Right lobe of liver (tissue), 6 donors: Measurements from ENCODE around the gene WDR20. TPM values are rescaled to one million over a fixed set of nuclear protein-coding genes. Genes with fewer than 3 reads are reported as not detected.

ENCODE experiments used
- ATAC-seq, 4 donors: fragments of 200-7000 bp; cut with Tn5 transposase; one replicate each; pipeline ENCODE4 v1.9.1; 2020; ENCODE audit warnings: mild to moderate bottlenecking in 4 of 4, moderate library complexity in 4 of 4
- DNase-seq, 3 donors: peaks; one replicate each; pipeline ENCODE4 v3.0.0-alpha.2; 2020
- H3K27ac ChIP-seq, 3 donors: fragments of 200-600 bp; one replicate each; pipeline ENCODE4 v1.8.0; 2022
- H3K27me3 ChIP-seq, 2 donors: fragments of 200-600 bp; one replicate each; pipeline ENCODE4 v1.8.0; 2022
- H3K36me3 ChIP-seq, 4 donors: fragments of 200-600 bp; sonication (generic) in 1 of 4; one replicate each; pipeline versions ENCODE4 v1.5.1 to v1.8.0; 2017 to 2022; ENCODE audit warnings: control low read depth in 1 of 4
- H3K4me1 ChIP-seq, 4 donors: fragments of 200-600 bp; sonication (generic) in 1 of 4; one replicate each; pipeline versions ENCODE4 v1.5.1 to v1.8.0; 2017 to 2022; ENCODE audit warnings: control low read depth in 1 of 4
- H3K4me3 ChIP-seq, 3 donors: fragments of 200-600 bp; one replicate each; pipeline ENCODE4 v1.8.0; 2022
- H3K9me3 ChIP-seq, 4 donors: fragments of 200-600 bp; sonication (generic) in 1 of 4; one replicate each; pipeline versions ENCODE4 v1.5.1 to v1.8.0; 2017 to 2022; ENCODE audit warnings: control low read depth in 1 of 4
- POLR2A ChIP-seq: fragments of 450-650 bp; IDR thresholded peaks from one replicate; pipeline ENCODE4 v1.6.1; 2017; ENCODE audit warnings: antibody characterized with exemption, mild to moderate bottlenecking
- WGBS: methylation state at CpG from one replicate; pipeline ENCODE4 v1.1.6; 2018; ENCODE audit warnings: low coverage, low lambda C conversion rate; ENCODE audit not compliant: insufficient coverage; ENCODE audit errors: missing lambda C conversion rate; 5-methylcytosine and 5-hydroxymethylcytosine counted together
- intact Hi-C, 2 donors: fragments of 100-400 bp; cut with DNase I; formaldehyde crosslinking; loops; one replicate each; pipeline versions ENCODE4 v1.11.2 to v1.14.1; 2022
- long read RNA-seq: library from polyadenylated mRNA; unstranded; transcript quantifications from one replicate; pipeline ENCODE4 v2.0.0, GENCODE V29; 2019
- total RNA-seq, 6 experiments: library from RNA; depleted of rRNA in 2 of 6; stranded (reverse); fragments of >200 nt in 2 of 6; fragmentation: NEBNext Ultra II Directional in 3 of 6; extraction: Animal tissue kit (Norgen Biotek cat#: 25700) in 3 of 6; gene quantifications; one replicate each; pipeline versions ENCODE4 v1.1.0 to v1.2.4, GENCODE V29; 2016 to 2023
- TF ChIP-seq, protein P1 (sequence below), 4 donors: fragments of 200-600 bp in 3 of 4; fragments of 450-650 bp in 1 of 4; IDR thresholded peaks; one replicate each; pipeline versions ENCODE4 v1.5.1 to v1.8.0; 2016 to 2022; ENCODE audit warnings: antibody characterized with exemption in 4 of 4, mild to moderate bottlenecking in 2 of 4
- donor health status: DM: no; HTN: yes; CAD: no.
- donor health status: DM: no; HTN: no; CAD: no.
- donor health status: DM: no; HTN: no; CAD: no.
- donor health status: DM: no; HTN: yes; CAD: no.
- donor health status: DM: no; HTN: yes; CAD: no.

WDR20 gene, protein sequence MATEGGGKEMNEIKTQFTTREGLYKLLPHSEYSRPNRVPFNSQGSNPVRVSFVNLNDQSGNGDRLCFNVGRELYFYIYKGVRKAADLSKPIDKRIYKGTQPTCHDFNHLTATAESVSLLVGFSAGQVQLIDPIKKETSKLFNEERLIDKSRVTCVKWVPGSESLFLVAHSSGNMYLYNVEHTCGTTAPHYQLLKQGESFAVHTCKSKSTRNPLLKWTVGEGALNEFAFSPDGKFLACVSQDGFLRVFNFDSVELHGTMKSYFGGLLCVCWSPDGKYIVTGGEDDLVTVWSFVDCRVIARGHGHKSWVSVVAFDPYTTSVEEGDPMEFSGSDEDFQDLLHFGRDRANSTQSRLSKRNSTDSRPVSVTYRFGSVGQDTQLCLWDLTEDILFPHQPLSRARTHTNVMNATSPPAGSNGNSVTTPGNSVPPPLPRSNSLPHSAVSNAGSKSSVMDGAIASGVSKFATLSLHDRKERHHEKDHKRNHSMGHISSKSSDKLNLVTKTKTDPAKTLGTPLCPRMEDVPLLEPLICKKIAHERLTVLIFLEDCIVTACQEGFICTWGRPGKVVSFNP
- total RNA-seq, result 10 to 100 TPM in 5 of 6 experiments, 1 to 10 TPM in 1; 6.3 to 14.7 (median 12.4) TPM
- long read RNA-seq, partial matches to known transcripts, result 0 of 2 reads
- long read RNA-seq, other reads (novel, unspliced or antisense), result 0 of 2 reads

GRCh38 chr14:102139286-102140026 is at the start of gene WDR20:
Gene WDR20 (plus strand): TSS chr14:102139897. CDS start chr14:102139924, 27 bp downstream.
- no peaks in the 10 kb centered on the region for H3K36me3 ChIP-seq
- H3K9me3 ChIP-seq, result no peaks in the 10 kb centered on the region
- WGBS, result 0% methylated on average over 12 of the region's 64 CpGs
- DNase-seq (peak; percentile 99), ATAC-seq (peak; percentile 98 to 99 (median 98))
- H3K4me3 ChIP-seq, result peak within 1 kb of the TSS; percentile 96 to 100 (median 99)
- H3K4me1 ChIP-seq, result peaks cover 0 to 15% (median 8%) of the 10 kb centered on the region in 4 donors
- intact Hi-C loops, result no loop called here
- no peaks in the 10 kb centered on the region for H3K27me3 ChIP-seq
- peak within 1 kb of the TSS; percentile 80 to 86 (median 83) for H3K27ac ChIP-seq
- TF ChIP-seq, protein P1, sequence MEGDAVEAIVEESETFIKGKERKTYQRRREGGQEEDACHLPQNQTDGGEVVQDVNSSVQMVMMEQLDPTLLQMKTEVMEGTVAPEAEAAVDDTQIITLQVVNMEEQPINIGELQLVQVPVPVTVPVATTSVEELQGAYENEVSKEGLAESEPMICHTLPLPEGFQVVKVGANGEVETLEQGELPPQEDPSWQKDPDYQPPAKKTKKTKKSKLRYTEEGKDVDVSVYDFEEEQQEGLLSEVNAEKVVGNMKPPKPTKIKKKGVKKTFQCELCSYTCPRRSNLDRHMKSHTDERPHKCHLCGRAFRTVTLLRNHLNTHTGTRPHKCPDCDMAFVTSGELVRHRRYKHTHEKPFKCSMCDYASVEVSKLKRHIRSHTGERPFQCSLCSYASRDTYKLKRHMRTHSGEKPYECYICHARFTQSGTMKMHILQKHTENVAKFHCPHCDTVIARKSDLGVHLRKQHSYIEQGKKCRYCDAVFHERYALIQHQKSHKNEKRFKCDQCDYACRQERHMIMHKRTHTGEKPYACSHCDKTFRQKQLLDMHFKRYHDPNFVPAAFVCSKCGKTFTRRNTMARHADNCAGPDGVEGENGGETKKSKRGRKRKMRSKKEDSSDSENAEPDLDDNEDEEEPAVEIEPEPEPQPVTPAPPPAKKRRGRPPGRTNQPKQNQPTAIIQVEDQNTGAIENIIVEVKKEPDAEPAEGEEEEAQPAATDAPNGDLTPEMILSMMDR (IDR thresholded peaks at IDR 0.05), result no peak
- peak; percentile 19 for TF ChIP-seq POLR2A

- whole genome bisulfite sequencing, result no CpG with 5 or more reads among the region's 3 CpGs
- H3K9me3 ChIP-seq, result no peaks in the 10 kb centered on the region
- peaks cover 0 to 9% (median 0%) of the 10 kb centered on the region in 4 donors for H3K4me1 ChIP-seq
- ATAC-seq (no peak), DNase-seq (no peak)
- no peak for TF ChIP-seq POLR2A
- TF ChIP-seq, protein P1 (IDR thresholded peaks at IDR 0.05), result no peak
- intact Hi-C loops, result loop anchor here in 1 of 2 donors (10.0 kb wide), 1 partner anchor 386 kb away; no protein-coding TSS in a partner anchor
- H3K27me3 ChIP-seq, result no peaks in the 10 kb centered on the region
- no peak overlapping the region for H3K4me3 ChIP-seq
- H3K27ac ChIP-seq, result no peak overlapping the region
- H3K36me3 ChIP-seq, result peaks cover 0 to 3% (median 0%) of the 10 kb centered on the region in 4 donors
These were observed 49.0 kb upstream of the WDR20 start for GRCh38 chr14:102090713-102091112.

DNA sequence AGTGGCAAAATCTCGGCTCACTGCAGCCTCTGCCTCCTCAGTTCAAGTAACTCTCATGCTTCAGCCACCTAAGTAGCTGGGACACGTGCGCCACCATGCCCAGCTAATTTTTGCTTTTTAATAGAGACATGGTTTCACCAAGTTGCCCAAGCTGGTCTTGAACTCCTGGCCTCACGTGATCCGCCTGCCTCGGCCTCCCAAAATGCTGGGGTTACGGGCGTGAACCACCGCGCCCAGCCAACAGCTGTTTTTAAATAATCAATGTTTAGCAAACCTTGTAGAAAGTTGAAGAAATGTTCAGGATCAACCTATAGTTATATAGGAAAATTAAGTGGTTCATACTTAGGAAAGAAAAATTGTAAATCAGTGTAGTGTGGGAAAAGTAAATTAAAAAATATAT is 46.9 kb upstream of the WDR20 start:
- Histone ChIP-seq H3K4me3 (no peak overlapping the region), H3K4me1 (peaks cover 0 to 7% (median 0%) of the 10 kb centered on the region in 4 donors), H3K9me3 (no peaks in the 10 kb centered on the region), H3K27ac (no peak overlapping the region), H3K27me3 (no peaks in the 10 kb centered on the region), H3K36me3 (no peaks in the 10 kb centered on the region)
- DNase-seq (peak in 1 of 3 donors; percentile 24), ATAC-seq (no peak)
- 91% methylated on average over 10 of the region's 10 CpGs for WGBS
- intact Hi-C loops, result loop anchor here in 1 of 2 donors (10.0 kb wide), 1 partner anchor 388 kb away; no protein-coding TSS in a partner anchor
- TF ChIP-seq POLR2A, result no peak
- TF ChIP-seq, protein P1 (IDR thresholded peaks at IDR 0.05), result no peak

DNA sequence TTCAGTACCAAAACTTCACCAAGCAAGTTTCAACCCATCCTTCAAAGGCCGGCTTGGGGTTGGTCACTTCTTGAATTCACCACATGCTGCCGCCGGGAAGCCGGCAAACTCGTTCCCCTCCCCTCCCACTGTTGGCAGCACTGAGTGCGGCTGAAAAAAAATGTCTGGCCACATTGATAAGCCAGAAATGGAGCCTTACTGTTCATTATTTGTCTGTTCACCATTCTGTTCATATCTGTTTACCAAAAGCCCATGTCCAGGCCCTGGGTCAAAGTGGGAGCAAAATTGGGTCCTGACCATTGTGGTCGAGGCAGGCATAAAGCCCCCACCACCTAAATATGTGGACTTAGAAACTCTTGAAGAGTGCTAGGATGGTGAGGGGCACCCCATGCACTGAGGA is 45.6 kb upstream of the WDR20 start:
- no peak overlapping the region for H3K27ac ChIP-seq
- no peak overlapping the region for H3K4me3 ChIP-seq
- H3K4me1 ChIP-seq, result no peaks in the 10 kb centered on the region
- DNase-seq, result peak in 1 of 3 donors; percentile 22
- intact Hi-C loops, result loop anchor here in 1 of 2 donors (10.0 kb wide), 1 partner anchor 389 kb away; no protein-coding TSS in a partner anchor
- no peaks in the 10 kb centered on the region for H3K9me3 ChIP-seq
- no peak for ATAC-seq
- WGBS, result 67% methylated on average over 6 of the region's 7 CpGs
- no peak for TF ChIP-seq POLR2A
- TF ChIP-seq, protein P1 (IDR thresholded peaks at IDR 0.05), result no peak
- H3K27me3 ChIP-seq, result no peaks in the 10 kb centered on the region
- no peaks in the 10 kb centered on the region for H3K36me3 ChIP-seq
